Stimulated activated CD8-positive, alpha-beta memory T cell treated with anti-CD3 and anti-CD28 coated beads, Interleukin-12 subunit alpha, Interleukin-12 subunit beta, amount 100 ng/mL, for 4 hours (primary cell): Measurements from ENCODE around the gene TMEM237.
"Not testable (repeated sequence)": the region's sequence is repeated elsewhere in the genome, so short reads cannot be mapped to it uniquely, and the experiment has no call there.

Source experiments
- DNase-seq: peaks from one replicate; pipeline ENCODE4 v3.0.0-alpha.2; 2020; ENCODE audit warnings: low read depth

Gene TMEM237, protein sequence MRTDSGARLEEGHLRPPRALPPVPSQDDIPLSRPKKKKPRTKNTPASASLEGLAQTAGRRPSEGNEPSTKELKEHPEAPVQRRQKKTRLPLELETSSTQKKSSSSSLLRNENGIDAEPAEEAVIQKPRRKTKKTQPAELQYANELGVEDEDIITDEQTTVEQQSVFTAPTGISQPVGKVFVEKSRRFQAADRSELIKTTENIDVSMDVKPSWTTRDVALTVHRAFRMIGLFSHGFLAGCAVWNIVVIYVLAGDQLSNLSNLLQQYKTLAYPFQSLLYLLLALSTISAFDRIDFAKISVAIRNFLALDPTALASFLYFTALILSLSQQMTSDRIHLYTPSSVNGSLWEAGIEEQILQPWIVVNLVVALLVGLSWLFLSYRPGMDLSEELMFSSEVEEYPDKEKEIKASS

DNA sequence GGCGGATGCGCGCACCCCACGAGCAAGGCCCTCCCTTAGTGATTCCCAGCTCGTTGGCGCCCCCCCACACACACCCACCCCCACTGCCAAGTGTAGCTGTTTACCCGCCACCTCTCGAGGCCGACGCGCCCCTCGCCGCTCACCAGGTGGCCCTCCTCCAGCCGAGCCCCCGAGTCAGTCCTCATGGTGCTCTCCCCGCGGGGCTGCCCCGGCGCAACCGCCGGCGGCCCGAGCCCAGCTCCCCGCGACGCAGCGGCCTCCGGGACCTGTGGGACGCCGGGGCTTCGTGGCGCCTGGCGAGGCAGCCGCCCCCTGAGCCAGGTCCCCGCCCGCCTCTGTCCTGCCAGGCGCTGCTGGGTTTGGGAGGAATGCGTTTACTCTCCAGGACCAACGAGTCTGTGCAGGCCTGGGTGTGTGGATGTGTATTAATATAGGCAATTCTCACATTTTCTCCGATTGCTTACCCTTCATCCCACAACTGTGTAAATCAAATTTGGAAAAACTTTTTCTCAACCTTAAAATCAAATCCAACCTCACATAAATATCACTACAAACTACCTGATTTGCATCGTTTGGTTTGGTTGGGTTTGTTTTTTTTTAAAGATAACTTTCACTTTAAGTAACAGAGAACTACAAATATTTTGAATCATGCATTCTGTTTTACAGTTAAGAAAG lies at the start of gene TMEM237:
Gene TMEM237, minus strand, starts transcription at position 288 of the 675 bp plus-strand sequence. Its CDS starts 103 bp downstream, at position 185.
- no peak for DNase-seq

DNA sequence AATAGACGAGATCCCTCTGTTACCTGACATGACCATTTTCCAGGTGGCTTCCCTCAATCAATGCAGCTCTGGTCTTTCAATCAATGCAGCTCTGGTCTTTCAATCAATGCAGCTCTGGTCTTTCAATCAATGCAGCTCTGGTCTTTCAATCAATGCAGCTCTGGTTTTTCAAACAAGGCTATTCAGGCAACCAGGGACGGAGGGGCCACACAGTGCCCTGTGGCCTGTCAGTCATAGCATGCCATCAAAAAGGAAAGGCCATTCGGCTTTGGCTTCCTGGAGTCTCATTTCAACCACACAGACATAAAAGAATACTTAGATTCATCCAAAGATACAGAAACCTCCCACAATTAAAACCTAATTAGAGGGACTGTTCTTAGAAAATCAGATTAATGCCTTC lies 41.9 kb upstream of the TMEM237 start:
- DNase-seq, result no peak

DNA sequence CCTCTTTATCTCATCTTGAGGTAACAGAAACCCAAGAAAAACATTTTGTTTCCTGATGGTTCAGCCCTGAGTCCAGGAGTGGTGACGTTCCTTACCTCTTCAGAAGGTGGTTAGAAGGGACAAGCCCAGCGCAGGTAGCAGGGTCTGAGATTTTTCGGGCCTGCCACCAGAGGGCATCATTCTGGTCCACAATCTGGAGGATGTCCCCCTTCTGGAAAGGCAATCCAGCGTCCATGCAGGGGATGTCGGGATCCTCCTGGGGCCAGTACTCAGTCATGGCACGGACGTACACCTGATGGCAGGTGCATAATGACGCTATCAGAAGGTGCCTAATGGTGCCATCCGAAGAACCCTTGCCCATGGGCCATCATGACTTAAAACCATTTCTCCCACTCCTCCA lies 37.4 kb upstream of the TMEM237 start:
- no peak for DNase-seq

DNA sequence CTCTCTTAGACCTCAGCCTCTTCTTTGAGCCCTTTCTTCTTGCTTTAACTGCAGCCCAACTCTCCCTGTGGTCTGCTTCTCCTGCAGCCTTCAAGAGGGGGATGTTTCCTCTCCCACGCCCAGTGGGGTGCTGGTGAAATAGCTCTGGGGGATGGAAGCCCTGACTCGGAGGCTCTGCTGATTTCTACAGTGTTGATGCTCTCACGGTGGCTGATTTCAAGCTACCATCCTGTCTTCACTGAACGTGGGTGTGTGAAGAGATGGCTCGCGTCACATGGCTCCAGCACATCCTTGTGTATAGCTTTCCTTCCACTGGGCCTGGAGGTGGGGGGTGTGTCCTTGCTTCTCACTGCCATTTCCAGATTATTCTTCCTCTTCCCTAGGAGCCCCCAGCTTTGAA lies 35.1 kb upstream of the TMEM237 start:
- DNase-seq, result no peak

DNA sequence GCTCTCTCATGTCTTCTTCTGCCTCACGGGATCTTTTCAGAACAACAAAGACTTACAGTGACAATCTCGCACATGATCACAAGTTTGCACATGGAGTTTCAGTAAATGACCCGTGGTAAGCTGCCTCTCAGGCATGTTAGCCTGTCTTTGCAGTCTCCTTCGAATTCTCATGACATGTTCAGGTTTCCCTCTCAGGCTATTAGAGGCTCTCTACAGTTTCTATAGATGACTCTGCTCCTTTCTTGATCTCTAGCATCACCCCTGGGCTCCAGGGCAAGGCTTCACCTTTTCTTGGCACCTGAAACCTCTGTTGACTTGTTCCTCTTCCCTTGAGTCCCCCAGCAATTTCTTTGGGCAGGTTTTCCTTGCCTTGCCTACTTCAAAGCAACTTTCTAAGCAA lies 32.2 kb upstream of the TMEM237 start:
- DNase-seq, result no peak

DNA sequence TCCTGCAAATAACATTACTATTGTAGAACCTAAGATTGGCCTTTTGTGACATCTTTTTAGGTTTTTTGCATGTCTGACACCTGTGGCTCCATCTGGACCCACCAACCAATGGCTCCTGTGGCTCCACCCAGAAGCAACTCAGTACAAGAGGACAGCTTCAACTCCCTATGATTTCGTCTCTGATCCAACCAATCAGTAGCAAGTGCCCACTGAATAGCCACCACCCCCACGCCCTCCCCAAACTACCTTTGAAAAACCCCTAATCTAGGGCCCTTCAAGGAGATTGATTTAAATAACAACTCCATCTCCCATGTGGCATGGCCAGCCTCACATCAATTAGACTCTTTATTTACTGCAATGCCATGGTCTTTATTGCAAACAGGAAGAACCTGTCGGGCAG lies 31.5 kb upstream of the TMEM237 start:
- DNase-seq, result no peak

DNA sequence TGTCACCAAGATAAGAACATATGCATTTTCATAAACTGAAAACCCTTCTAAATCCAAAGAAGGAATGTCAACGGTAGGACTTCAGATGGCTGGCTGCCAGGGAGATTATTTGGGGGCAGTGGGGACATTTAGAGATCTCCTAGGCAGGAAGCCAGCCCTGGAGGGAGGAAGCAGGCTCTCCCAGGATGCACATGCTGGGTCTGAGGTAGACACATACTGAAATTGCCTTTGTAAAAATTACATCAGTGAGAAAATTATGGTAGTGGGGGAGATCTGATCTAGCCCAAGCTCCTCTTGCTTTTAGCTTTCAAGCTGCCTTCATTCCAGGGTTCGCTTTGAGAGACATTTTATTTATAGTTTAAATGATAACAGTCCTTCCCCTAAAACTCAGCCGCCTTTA lies 31.0 kb upstream of the TMEM237 start:
- no peak for DNase-seq

DNA sequence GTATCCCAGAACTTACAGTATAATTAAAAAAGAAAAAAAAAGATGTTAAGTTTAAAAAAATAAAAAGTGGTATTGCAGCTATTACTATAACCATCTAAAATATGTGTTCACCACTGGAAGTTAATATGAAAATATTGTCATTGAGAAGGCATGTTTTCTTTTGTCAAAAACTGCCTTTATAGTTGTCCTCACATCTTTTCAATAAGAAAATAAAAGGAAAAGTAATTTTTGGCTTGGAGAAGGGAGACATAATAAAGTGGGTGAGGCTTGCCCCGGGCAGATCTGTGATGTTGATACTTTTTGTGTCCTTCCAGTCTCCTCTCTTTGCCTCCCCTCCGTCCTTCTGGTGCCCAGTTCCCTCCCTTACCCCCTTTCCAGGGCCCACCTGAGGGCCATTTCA lies 30.2 kb upstream of the TMEM237 start:
- no peak for DNase-seq

DNA sequence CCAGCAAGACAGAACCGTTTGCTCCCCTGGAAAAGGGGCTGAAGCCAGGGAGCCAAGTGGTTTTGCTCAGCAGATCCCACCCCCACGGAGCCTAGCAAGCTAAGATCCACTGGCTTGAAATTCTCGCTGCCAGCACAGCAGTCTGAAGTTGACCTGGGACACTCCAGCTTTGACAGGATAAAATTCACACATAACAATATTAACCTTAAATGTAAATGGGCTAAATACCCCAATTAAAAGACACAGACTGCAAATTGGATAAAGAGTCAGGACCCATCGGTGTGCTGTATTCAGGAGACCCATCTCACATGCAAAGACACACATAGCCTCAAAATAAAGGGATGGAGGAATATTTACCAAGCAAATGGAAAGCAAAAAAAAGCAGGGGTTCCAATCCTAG lies 27.9 kb upstream of the TMEM237 start:
- DNase-seq, result not testable (repeated sequence)

DNA sequence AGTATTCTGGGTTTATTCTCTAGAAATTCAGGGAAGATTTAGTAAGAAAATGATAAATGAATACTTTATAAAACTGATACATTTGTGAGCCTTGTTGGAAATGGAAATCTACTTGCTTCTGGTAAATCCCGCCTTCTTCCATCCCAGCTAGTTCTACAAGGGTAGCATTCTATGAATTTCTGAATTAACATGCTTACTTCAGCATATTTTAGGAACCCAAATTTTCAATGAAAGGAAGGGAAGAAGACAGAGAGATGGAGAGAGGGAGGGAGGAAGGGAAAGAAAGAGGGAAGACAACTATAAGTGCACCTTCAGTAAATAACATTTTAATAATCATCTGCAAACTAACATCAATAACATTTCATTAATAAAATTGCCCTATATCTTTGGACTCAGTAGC lies 26.6 kb upstream of the TMEM237 start:
- DNase-seq, result no peak

DNA sequence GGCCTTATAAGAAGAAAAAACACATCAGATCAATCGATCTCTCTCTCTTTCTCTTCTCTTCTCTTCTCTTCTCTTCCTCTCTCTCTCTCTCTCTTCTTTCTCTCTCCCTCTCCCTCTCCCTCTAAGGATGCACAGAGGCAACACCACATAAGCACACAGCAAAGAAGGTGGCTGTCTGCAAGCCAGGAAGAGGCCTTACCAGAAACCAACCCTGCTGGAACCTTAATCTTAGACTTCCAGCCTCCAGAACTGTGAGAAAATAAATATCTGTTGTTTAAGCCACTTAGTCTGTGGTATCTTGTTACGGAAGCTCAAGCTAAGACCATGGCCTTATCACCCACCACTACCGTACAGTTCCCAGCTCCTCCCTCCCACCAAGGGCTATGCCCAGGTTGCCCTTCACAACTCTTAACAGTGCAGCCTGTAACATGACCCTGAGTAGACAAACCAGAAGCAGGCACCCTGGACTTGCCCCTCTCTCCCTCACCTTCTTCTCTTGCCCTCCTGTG lies 25.2 kb upstream of the TMEM237 start:
- no peak for DNase-seq

DNA sequence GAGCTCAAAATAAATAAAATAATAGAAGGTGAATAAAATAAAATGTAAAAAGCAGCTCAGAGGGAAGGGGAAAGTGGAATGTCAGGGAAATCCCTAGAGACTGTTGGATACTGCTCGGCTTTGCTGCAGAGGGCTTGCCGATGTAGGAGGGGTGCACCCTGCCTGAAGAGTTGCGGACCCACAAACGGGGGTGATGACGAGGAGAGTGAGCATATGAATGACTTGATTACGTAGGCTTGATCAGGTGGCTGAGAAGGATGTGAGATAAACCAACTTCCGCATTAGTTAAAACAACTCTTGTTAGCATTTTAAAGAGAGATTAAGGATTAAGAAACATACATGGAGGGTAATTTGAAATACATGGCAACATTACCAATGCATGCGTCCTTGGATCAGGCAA lies 21.0 kb upstream of the TMEM237 start:
- no peak for DNase-seq

DNA sequence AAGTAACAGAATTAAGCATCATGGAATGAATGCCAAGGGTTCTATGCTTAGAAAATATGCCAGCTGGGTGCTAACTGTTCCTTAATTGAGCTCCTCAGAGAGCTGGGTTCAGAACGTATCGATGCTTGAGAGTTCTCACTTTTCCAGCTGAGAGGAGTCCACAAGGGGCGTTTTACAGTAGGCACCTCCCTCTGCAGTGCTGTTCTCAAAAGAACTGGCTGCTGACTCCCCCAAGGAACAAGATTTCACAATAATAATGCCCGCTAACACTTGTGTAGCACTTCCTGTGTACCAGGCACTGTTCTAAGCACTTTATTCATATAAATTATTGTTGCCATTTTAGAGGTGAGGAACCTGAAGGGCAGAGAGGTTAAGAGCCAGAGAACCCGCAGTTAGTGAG lies 18.1 kb upstream of the TMEM237 start:
- DNase-seq, result no peak

DNA sequence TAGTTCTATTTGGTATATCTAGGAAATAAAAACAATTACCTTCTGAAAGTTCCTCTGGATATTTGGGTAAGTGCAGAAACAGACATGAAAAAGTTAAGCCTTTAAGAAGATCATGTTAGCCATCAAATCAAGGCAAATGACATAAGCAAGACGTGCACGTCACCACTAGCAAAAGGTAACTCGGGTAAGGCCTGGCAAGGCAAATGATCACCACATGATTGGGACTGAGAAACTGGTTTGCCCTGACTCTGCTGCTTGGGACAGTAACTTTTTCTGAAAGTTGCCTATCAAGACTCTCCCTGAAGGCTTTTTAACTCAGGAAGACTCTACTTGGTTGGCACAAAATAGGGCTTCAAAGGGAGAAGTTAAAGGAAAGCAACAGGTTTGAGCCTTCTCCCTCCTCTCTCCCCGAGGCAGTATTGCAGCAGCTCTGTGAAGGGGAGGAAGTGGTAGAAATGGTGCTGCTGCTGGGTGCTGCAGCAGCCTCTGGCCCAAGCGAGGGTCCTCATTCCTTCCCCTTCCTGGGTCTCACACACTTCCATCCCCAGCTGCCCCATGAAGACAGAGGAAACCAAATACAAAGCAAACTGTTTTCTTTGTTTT lies 17.1 kb upstream of the TMEM237 start:
- DNase-seq, result no peak

DNA sequence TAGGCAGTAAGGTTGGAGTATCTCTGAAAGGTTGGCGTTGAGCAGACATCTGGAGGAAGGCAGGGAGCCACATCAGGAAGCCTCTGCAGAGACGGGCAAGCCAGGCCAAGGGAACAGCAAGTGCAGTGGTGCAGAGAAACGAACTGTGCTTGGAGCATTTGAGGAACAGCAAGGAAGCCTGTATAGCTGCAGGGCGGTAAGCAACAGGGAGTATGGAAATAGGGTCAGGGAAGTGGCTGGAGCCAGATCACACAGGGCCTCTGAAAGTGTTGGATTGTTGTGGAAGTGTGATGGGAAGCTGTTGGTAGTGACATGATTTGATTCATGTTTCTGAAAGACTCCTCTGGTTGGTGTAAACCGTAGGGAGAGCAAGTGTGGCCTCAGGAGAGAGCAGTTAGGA lies 13.4 kb upstream of the TMEM237 start:
- DNase-seq, result no peak

DNA sequence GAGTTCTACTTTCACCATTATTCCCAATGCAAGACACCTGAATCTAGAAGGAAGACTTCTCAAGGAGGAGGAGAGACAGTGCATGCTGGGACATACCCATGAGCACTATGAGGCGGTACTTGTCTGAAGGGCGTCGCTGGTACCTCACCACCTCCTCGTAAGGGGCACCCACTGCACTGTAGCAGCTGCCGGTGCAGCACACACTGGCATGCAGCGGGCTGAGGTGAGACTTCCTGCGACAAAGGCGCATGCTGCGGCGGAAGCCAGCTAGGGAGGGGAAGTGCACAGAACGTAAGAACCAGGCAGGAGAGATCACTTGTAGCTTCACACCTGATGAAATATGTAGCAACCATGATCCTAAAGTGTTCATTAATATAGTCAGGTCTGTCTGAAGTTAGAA lies 12.8 kb upstream of the TMEM237 start:
- no peak for DNase-seq

DNA sequence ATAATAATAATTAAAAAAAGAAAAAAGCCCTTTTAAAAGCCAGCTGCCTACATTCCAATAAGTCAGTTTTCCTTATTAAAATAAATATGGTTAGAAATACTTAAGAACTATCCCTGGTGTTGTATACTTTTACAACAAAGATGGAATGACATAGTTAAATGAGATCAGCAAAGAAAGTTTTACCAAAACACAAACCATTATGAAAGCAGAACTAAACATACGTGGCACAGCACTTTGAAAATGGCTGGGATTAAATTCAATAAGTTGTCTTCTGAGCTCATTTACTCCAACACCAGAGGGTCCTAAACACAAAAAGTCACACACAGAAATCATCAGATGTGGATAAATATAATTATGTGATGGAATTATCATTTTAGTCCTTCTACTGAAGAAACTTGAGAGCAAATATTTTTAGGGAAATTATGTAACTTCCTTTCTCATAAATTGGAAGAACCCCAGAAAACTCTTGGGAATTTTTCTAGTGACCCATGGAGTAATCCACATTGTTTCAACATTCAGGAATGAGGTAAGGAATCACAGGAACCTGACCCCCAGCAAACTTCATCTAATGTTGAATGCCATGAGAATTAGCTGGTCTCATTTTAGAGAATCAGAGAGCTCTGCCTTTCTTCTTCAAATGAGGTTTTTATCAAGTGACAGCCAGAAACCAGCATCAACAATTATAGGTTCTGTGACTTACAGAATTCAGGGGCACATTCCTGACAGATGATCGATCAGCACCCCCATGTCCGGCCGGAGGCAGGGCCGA lies 11.5 kb upstream of the TMEM237 start:
- DNase-seq, result no peak

DNA sequence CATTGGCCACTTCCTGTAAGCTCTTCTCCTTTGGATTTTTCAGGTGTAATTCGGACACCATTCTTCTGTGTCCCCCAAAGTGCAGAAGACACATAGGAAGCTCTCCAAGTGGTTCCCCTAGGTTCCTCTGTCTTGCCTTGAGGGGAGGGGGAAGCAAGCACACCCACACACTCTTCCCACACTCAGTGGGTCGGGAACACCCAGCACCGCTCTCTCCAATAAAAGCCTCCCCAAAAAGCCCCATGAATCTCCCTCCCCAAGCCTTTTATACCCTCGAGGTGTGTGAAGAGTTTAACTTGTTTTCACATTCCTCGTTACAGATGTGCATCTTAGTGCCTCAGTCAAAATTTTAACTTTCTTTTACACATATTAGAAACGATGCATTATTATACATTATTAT lies 9.9 kb upstream of the TMEM237 start:
- DNase-seq, result no peak

DNA sequence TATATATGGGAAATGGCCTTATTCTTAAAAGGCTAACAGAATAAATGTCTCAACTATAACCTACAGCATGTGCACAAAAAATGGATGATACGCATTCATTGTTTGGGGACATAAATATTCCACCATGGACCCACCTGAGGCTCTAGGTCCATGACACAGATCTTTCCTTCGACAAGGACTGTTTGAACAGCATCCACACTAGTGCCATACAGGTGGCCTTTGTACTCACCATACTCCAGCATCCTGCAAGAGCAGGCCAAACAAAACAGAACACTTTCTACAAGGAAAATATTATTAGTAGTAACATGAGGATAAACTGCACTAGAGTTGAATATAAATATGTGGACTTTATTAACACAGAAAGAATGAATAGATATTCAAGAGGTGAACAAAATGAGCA lies 6.1 kb upstream of the TMEM237 start:
- DNase-seq, result no peak

DNA sequence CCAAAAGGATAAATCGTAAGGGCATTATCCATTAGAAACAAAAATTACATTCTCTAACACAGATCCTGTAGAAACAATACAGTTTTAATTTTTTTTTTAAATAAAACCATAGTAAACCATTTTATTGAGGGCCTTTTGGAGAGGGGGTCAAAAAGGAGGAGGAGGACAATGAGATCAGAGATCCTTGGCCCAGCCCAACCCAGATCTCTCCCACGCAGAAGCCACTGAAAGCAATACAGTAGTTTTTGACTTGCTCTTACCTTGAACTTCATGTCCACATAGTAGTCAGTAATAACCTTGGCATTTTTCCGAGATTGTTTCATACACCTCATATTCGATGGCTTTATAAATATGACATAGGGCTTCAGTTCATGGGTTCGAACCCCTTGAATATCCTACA lies 4.1 kb upstream of the TMEM237 start:
- no peak for DNase-seq

DNA sequence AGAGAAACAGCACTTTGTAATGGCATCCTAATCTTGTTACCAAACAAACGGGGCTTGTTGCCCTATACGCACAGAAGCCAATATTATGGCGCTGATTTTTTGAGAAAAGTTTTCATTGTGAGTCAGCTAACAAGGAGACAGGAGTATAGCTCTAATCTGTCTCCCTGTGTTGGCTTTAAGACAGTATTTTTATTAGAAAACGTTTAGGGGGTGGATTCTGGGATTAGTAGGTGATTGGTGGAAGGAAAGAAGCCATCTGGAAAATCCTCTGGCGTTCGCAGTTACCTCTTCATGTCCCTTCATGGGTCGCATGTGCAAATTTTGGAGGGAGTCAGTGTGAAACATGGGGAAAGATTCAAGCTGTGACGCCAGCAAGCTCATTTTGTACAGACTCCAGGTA lies 698 bp upstream of the TMEM237 start:
- no peak for DNase-seq

DNA sequence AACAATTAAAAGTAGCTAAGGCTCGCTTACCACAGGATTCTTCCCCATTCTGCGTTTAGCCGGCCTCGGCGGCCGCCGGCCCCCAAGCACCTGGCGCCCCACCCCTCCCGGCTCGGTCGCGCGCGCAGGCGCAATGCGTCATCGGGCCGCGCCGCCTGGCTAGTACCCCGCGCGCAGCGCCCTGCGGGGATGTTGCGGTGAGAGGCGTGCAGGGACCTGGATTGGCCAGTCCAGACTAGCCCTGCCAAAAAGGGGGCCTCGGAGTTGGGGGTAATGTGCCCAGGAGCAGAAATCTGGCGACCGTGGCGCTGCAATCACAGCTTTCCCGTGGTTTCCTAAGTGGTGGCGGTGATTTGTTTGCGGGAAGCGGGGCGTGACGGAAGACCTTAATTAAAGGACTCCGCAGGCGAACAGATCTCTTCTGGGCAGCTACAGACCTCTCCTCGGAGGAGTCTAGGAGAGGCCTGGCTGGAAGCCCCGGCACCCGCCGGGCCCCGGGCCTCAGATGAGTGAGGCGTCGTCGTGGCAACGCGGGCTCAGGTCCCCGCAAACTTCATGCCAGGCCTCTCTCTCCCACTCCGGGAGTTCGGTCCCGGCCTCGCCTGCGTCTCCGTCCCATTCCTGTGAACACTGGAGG lies 606 bp downstream of the TMEM237 start:
- DNase-seq, result peak; percentile 74
